ENCODE results near the gene COX18. TPM values are rescaled to one million over a fixed set of nuclear protein-coding genes. Genes with fewer than 3 reads are reported as not detected.

The COX18 gene
- total RNA-seq, 1 donor from 2014 or later = 16.5 TPM

GRCh38 chr4:73053974-73054480 is 15.5 kb downstream of the COX18 start:
- intact Hi-C loops (cut with micrococcal nuclease) = no loop called here

- intact Hi-C loops (cut with micrococcal nuclease) = no loop called here
Observed at GRCh38 chr4:73053076-73053475, 16.4 kb downstream of the COX18 start.

DNA sequence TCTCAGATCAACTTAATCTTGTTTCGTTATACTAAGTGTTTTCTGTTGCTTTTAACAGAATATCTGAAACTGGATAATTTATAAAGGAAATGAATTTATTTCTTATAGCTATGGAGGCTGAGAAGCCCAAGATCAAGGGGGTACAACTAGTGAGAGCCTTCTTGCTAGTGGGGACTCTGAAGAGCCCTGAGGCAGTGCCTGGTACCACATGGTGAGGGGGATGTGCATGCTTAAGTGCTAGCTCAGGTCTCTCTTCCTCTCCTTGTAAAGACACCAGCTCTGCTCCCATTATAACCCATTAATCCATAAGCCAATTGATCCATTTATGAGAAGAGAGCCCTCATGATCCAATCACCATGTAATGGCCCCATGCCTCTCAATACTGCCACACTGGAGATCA is 17.9 kb downstream of the COX18 start:
- intact Hi-C loops (cut with micrococcal nuclease) = no loop called here

- intact Hi-C loops (cut with micrococcal nuclease) = no loop called here
Observed at GRCh38 chr4:73045879-73046278, 23.6 kb downstream of the COX18 start.

- intact Hi-C loops (cut with micrococcal nuclease) = no loop called here
Observed at GRCh38 chr4:73037057-73037456, 32.5 kb downstream of the COX18 start.

DNA sequence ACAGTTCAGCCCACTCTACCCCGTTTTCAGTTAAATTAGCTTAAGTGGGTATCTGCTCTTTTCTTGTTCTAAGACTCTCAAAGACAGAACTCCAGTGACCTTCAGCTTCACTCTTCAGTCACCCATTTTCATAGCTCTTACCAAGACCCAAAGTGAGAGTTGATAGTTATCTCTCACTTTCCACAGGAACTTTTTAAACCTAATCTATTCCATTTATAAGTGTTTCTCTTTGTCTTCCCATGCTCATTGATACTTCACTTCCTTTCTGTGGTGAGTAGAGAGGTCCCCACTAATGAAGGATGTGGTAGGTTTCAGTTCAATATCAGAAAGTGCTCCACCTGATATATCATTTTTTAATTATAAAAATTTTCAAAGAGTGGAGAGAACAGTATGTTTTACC is 33.4 kb downstream of the COX18 start:
- intact Hi-C loops (cut with micrococcal nuclease) = no loop called here

- intact Hi-C loops (cut with micrococcal nuclease) = no loop called here
Observed at GRCh38 chr4:73034896-73035295, 34.6 kb downstream of the COX18 start.

- intact Hi-C loops (cut with micrococcal nuclease) = no loop called here
Observed at GRCh38 chr4:73028621-73029020, 40.9 kb downstream of the COX18 start.

- intact Hi-C loops (cut with micrococcal nuclease) = no loop called here
Observed at GRCh38 chr4:73021634-73022033, 47.9 kb downstream of the COX18 start.

GRCh38 chr4:73019462-73020047 is 50.0 kb downstream of the COX18 start:
- intact Hi-C loops (cut with micrococcal nuclease) = loop anchor here (1.0 to 10.0 kb wide), 3 partner anchors 317 to 695 kb away; no protein-coding TSS in a partner anchor

DNA sequence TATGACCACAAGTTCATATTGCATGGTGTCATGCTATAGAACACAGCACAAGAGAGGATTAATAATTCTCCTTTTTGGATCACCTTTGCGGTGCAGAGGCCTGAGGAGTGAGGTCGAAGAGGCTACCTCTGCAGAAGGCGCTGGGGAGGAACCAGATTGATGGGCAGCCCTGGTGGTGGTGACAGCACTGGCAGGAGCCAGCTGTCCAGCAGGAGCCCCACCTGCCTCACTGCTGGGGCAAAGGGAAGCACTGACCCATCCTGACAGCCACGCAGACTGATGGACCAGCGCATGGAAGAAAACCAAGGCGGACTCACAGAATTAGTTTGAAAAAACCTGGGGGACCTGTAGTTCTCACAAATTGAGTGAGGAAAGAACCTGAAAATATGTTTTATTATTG is 50.9 kb downstream of the COX18 start:
- intact Hi-C loops (cut with micrococcal nuclease) = loop anchor here (2.0 to 10.0 kb wide), 2 partner anchors 514 to 694 kb away; no protein-coding TSS in a partner anchor

DNA sequence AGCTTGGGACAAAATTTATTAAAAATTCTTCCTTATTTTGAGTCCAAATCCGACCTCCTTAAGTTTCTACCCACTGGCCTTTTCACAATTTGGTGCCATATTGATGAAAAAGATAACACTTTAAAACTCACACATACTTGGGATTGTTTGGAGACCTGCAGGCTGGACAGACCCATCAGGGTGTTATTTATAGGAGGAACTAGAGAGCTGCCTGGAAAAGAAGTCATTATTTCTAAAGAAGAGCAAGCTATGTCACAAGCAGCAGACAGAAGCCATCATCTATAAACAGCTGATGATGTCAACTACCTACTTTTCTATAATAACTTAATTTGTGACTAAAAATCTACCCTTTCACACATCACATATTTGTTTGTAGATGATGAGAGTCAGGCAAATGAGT is 56.2 kb downstream of the COX18 start:
- intact Hi-C loops (cut with micrococcal nuclease) = loop anchor here (10.0 kb wide), 1 partner anchor 689 kb away; no protein-coding TSS in a partner anchor

GRCh38 chr4:73012673-73013072 is 56.8 kb downstream of the COX18 start:
- intact Hi-C loops (cut with micrococcal nuclease) = loop anchor here (10.0 kb wide), 1 partner anchor 688 kb away; no protein-coding TSS in a partner anchor

GRCh38 chr4:73011629-73011985 is 57.9 kb downstream of the COX18 start:
- intact Hi-C loops (cut with micrococcal nuclease) = loop anchor here (10.0 kb wide), 1 partner anchor 687 kb away; no protein-coding TSS in a partner anchor

DNA sequence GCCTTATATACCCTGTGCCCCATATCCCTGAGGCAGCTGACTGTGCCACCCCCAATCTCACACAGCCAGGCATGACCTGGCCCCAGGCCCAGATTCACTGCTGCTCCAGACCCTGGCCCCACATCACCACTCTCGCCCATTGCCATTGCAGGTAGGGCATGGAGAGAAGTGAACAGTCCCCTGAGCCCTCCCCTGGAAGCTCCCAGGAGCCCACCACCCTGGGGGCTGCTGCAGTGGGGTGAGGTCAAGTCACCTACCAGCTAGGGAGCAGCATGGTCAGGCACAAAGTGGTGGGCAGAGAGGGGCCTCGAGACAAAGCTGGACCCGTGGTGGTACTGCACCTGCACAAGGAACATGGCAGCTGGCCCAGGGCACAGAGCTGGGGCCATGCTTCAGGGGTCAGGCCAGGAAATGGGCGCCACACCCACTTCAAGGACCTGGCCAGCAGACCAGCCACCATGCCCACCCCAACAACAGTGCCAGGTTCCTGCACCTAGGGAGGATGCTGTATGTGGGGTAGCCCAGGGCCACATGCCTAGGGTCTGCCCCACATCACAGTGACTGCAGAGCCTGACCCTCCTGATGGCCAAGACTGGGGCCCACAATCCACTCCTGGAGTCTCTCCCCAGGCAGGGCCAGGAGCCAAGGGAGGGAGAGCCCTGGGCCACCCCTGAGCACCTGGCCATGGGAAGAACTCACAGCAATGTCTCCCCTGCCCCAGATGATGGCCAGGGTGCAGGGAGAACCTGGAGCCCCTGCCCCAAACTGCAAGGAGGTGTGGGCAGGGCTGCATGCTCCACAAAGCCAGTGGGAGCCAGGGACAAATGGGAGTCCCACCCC is 58.5 kb downstream of the COX18 start:
- intact Hi-C loops (cut with micrococcal nuclease) = loop anchor here (10.0 kb wide), 1 partner anchor 686 kb away; no protein-coding TSS in a partner anchor

GRCh38 chr4:73007526-73008100 is 61.9 kb downstream of the COX18 start:
- intact Hi-C loops (cut with micrococcal nuclease) = no loop called here

DNA sequence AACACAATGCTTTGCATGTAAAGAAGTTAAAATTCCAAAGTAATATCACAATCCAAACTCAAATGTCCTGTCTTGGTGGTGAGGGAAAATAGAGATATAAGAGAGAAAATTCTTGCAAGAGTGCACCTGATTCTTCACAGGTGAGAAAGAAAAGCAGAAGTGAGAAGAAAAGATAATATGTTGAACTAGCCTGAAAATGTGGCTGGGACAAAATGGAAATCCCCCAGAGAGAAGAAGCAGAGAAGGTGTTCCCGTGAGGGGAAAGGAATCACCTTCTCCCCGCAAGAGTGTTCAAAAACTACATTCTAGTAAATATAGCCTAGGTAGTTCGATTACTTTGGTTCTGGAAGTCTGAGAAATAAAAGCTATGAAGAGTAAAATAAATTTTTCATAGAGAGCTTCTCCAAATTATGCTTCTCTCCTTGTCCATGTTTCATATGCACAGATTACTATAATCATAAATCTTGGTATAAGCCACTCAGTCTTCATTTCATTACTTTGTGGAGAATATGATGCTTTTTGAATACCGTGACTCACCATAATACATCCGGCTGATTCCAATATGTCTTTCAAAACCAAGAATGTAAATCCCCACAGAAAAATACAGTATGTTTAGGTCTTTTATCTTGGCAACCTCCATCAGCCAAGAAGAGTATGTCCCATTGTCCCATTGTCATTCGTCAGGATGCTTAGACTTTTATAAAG is 63.1 kb downstream of the COX18 start:
- intact Hi-C loops (cut with micrococcal nuclease) = no loop called here

GRCh38 chr4:73005514-73005913 is 64.0 kb downstream of the COX18 start:
- intact Hi-C loops (cut with micrococcal nuclease) = no loop called here

Measured in T-helper 2 cell treated with Interferon-gamma antibody and Interleukin-4, amounts not matched to agents 100 ng/mL and 5 ng/mL, for 36 hours (primary cell).